H1 (cell line): ENCODE results near the gene HS6ST1. TPM values are rescaled to one million over a fixed set of nuclear protein-coding genes. Genes with fewer than 3 reads are reported as not detected.
"Not testable (repeated sequence)": the region's sequence is repeated elsewhere in the genome, so short reads cannot be mapped to it uniquely, and the experiment has no call there.

Source experiments
- CTCF ChIA-PET: fragments of 300-600 bp; sonication (Branson Sonifier 250); formaldehyde crosslinking; loops from one replicate; lab custom pipeline; 2021; ENCODE audit not compliant: partially characterized antibody; lab: Charles Lee
- POLR2A ChIA-PET: fragments of 300-600 bp; sonication (Branson Sonifier 250); formaldehyde crosslinking; loops from one replicate; lab custom pipeline; 2021; ENCODE audit warnings: inconsistent platforms; ENCODE audit not compliant: partially characterized antibody; lab: Charles Lee
- DNase-seq, 2 experiments: peaks; one replicate each; pipeline versions ENCODE4 v3.0.0 to v3.0.0-alpha.2; 2010 to 2022; ENCODE audit warnings: low spot score in 2 of 2, low read depth in 1 of 2, mixed read lengths in 1 of 2
- FAIRE-seq: peaks from 2 replicates; lab custom pipeline; 2011; peaks lifted over from hg19 to GRCh38; lab: Jason Lieb, UNC
- H2AFZ ChIP-seq: 2 replicates; pipeline ENCODE4 v1.8.1; 2012; ENCODE audit warnings: low read length, inconsistent platforms
- H2AK5ac ChIP-seq: 2 replicates; pipeline ENCODE4 v1.6.1; 2013; ENCODE audit warnings: low read depth, low read length
- H2BK120ac ChIP-seq: replicated peaks from 2 replicates; pipeline ENCODE3; 2013; ENCODE audit warnings: low read depth, low read length, inconsistent platforms
- H2BK12ac ChIP-seq: 2 replicates; pipeline ENCODE4 v1.6.1; 2013; ENCODE audit warnings: low read depth, low read length
- H2BK15ac ChIP-seq: 2 replicates; pipeline ENCODE4 v1.6.1; 2013; ENCODE audit warnings: low read length
- H2BK20ac ChIP-seq: 2 replicates; pipeline ENCODE4 v1.6.1; 2013; ENCODE audit warnings: low read length
- H2BK5ac ChIP-seq: 2 replicates; pipeline ENCODE4 v1.6.1; 2013; ENCODE audit warnings: low read depth, low read length
- H3K14ac ChIP-seq: 2 replicates; pipeline ENCODE4 v1.6.1; 2013; ENCODE audit warnings: inconsistent platforms; ENCODE audit not compliant: insufficient read length
- H3K18ac ChIP-seq: 2 replicates; pipeline ENCODE4 v1.6.1; 2013; ENCODE audit warnings: low read length; ENCODE audit errors: extremely low read depth
- H3K23ac ChIP-seq: 2 replicates; pipeline ENCODE4 v1.6.1; 2013; ENCODE audit warnings: inconsistent platforms; ENCODE audit not compliant: insufficient read length
- H3K23me2 ChIP-seq: 2 replicates; pipeline ENCODE4 v1.6.1; 2013; ENCODE audit warnings: low read depth, low read length
- H3K27ac ChIP-seq: 2 replicates; pipeline ENCODE4 v1.6.1; 2011; ENCODE audit warnings: low read depth, low read length, inconsistent platforms
- H3K27me3 ChIP-seq, 4 experiments: replicated peaks in 1 of 4; 1 replicate in 1 of 4; 2 replicates in 3 of 4; pipeline versions ENCODE4 v1.6.1 to v1.8.1; 2011 to 2013; ENCODE audit warnings: low read length in 3 of 4, mild to moderate bottlenecking in 3 of 4, inconsistent platforms in 2 of 4, mixed read lengths in 2 of 4, moderate library complexity in 1 of 4; ENCODE audit not compliant: control insufficient read depth in 3 of 4, insufficient read depth in 3 of 4; ENCODE audit errors: extremely low read depth in 1 of 4
- H3K36me3 ChIP-seq, 4 experiments: 2 replicates each; pipeline versions ENCODE4 v1.6.1 to v1.8.1; 2011 to 2013; ENCODE audit warnings: mild to moderate bottlenecking in 4 of 4, low read length in 3 of 4, moderate library complexity in 2 of 4, control low read depth in 1 of 4, inconsistent platforms in 1 of 4; ENCODE audit not compliant: insufficient read depth in 4 of 4, control insufficient read depth in 2 of 4
- H3K4ac ChIP-seq: replicated peaks from 2 replicates; pipeline ENCODE3; 2013; ENCODE audit warnings: low read length, low read depth, mixed read lengths, inconsistent platforms; ENCODE audit not compliant: insufficient read length
- H3K4me1 ChIP-seq, 4 experiments: replicated peaks in 1 of 4; 1 replicate in 1 of 4; 2 replicates in 3 of 4; pipeline versions ENCODE4 v1.6.1 to v1.8.1; 2011 to 2013; ENCODE audit warnings: low read length in 3 of 4, inconsistent platforms in 2 of 4, mixed read lengths in 1 of 4; ENCODE audit not compliant: insufficient read depth in 4 of 4, control insufficient read depth in 3 of 4
- H3K4me2 ChIP-seq, 2 experiments: 2 replicates each; pipeline versions ENCODE4 v1.6.1 to v1.8.1; 2011 to 2013; ENCODE audit warnings: low read depth in 2 of 2, low read length in 2 of 2, control low read depth in 1 of 2, inconsistent platforms in 1 of 2, mild to moderate bottlenecking in 1 of 2; ENCODE audit not compliant: insufficient read depth in 1 of 2
- H3K4me3 ChIP-seq, 4 experiments: fragments of 200-600, 300-600 bp in 1 of 4; sonication (generic), shearing (Covaris generic), sonication (Bioruptor Twin) in 1 of 4; 2 replicates each; pipeline versions ENCODE4 v1.5.1 to v1.8.1; 2011 to 2016; ENCODE audit warnings: low read length in 4 of 4, low read depth in 3 of 4, control low read depth in 2 of 4, inconsistent platforms in 2 of 4, mild to moderate bottlenecking in 2 of 4, mixed read lengths in 1 of 4, moderate library complexity in 1 of 4; ENCODE audit not compliant: insufficient read depth in 2 of 4; ENCODE audit errors: extremely low read depth in 1 of 4
- H3K56ac ChIP-seq: replicated peaks from 2 replicates; pipeline ENCODE3; 2013; ENCODE audit warnings: low read depth, mild to moderate bottlenecking, mixed read lengths, low read length, inconsistent platforms; ENCODE audit not compliant: insufficient read length
- H3K79me1 ChIP-seq: 2 replicates; pipeline ENCODE4 v1.6.1; 2013; ENCODE audit warnings: low read depth, low read length, control low read depth
- H3K79me2 ChIP-seq, 2 experiments: 2 replicates each; pipeline versions ENCODE4 v1.6.1 to v1.8.1; 2012 to 2013; ENCODE audit warnings: low read length in 2 of 2, mild to moderate bottlenecking in 2 of 2, inconsistent platforms in 1 of 2; ENCODE audit not compliant: insufficient read depth in 2 of 2, control insufficient read depth in 1 of 2
- H3K9ac ChIP-seq, 4 experiments: replicated peaks in 1 of 4; 1 replicate in 1 of 4; 2 replicates in 3 of 4; pipeline versions ENCODE4 v1.6.1 to v1.8.1; 2011 to 2013; ENCODE audit warnings: low read depth in 3 of 4, low read length in 3 of 4, control low read depth in 2 of 4, mild to moderate bottlenecking in 2 of 4, moderate library complexity in 2 of 4, inconsistent platforms in 1 of 4; ENCODE audit errors: extremely low read depth in 1 of 4
- H3K9me3 ChIP-seq, 2 experiments: 2 replicates each; pipeline versions ENCODE4 v1.6.1 to v1.8.1; 2012 to 2013; ENCODE audit warnings: mild to moderate bottlenecking in 2 of 2, moderate library complexity in 2 of 2, control low read depth in 1 of 2, inconsistent platforms in 1 of 2, low read depth in 1 of 2, low read length in 1 of 2, mixed read lengths in 1 of 2; ENCODE audit not compliant: insufficient read depth in 2 of 2
- H4K20me1 ChIP-seq, 2 experiments: replicated peaks in 1 of 2; 2 replicates each; pipeline versions ENCODE3 to v1.8.1; 2011 to 2013; ENCODE audit warnings: inconsistent platforms in 2 of 2, low read length in 2 of 2, mild to moderate bottlenecking in 1 of 2; ENCODE audit not compliant: insufficient read depth in 2 of 2, control insufficient read depth in 1 of 2
- H4K5ac ChIP-seq: 2 replicates; pipeline ENCODE4 v1.6.1; 2013; ENCODE audit warnings: low read length, low read depth, mixed read lengths, inconsistent platforms; ENCODE audit not compliant: insufficient read length
- H4K8ac ChIP-seq: 2 replicates; pipeline ENCODE4 v1.8.0; 2013; ENCODE audit warnings: mild to moderate bottlenecking, moderate library complexity, low read length, inconsistent platforms; ENCODE audit not compliant: insufficient read depth; ENCODE audit errors: extremely low read depth
- H4K91ac ChIP-seq: replicated peaks from 2 replicates; pipeline ENCODE3; 2013; ENCODE audit warnings: low read length, mixed read lengths, inconsistent platforms; ENCODE audit not compliant: insufficient read length
- WGBS, 2 experiments: shearing (Covaris generic) in 1 of 2; methylation state at CpG; one replicate each; pipeline versions ENCODE4 v1.1.6 to v1.1.7; 2013 to 2015; ENCODE audit warnings: low lambda C conversion rate in 2 of 2, mixed read lengths in 2 of 2, inconsistent platforms in 1 of 2, low coverage in 1 of 2, missing lambda C conversion rate in 1 of 2; ENCODE audit not compliant: insufficient replicate concordance in 2 of 2, insufficient coverage in 1 of 2, insufficient read length in 1 of 2; ENCODE audit errors: extremely low coverage in 1 of 2, missing lambda C conversion rate in 1 of 2; 5-methylcytosine and 5-hydroxymethylcytosine counted together
- polyA plus RNA-seq, 7 experiments: library from polyadenylated mRNA; depleted of rRNA in 3 of 7; stranded (reverse) in 5 of 7; unstranded in 2 of 7; fragments of >200 nt in 5 of 7; fragments of 200-250 nt in 2 of 7; gene quantifications; 1 replicate in 5 of 7; 2 replicates in 1 of 7; 4 replicates in 1 of 7; pipeline versions ENCODE4 v1.2.1 to v1.2.3, GENCODE V29; 2011 to 2013; ENCODE audit warnings: missing spikeins in 2 of 7, mixed read lengths in 2 of 7
- total RNA-seq: library from RNA; stranded (reverse); fragmentation: NEBNext Ultra II Directional; extraction: Animal tissue kit (Norgen Biotek cat#: 25700); gene quantifications from 2 replicates; pipeline ENCODE4 v1.2.1, GENCODE V29; 2021

HS6ST1 gene
- total and polyA plus RNA-seq, 2 of the 8 experiments (the other 6 are each of a cell fraction or from before 2014, with no cell fraction given): 37.4 to 74.6 TPM

- H3K36me3 ChIP-seq, H3K4me1 ChIP-seq, H3K27ac ChIP-seq, H4K91ac ChIP-seq, DNase-seq, H3K4me3 ChIP-seq, H3K9ac ChIP-seq, H4K20me1 ChIP-seq, H3K79me2 ChIP-seq, FAIRE-seq, H3K27me3 ChIP-seq, H3K4ac ChIP-seq, H3K56ac ChIP-seq, H3K4me2 ChIP-seq, H3K79me1 ChIP-seq, H3K23me2 ChIP-seq, H2AFZ ChIP-seq, H3K18ac ChIP-seq, H2BK15ac ChIP-seq, H3K14ac ChIP-seq, H3K23ac ChIP-seq, H2BK120ac ChIP-seq, H2AK5ac ChIP-seq, H2BK20ac ChIP-seq, H4K5ac ChIP-seq, H3K9me3 ChIP-seq, H4K8ac ChIP-seq, H2BK5ac ChIP-seq, H2BK12ac ChIP-seq: not testable (repeated sequence)
- WGBS, 2 experiments: 94% methylated on average over 6 of the region's 6 CpGs; no CpG with 5 or more reads in 1 of the 2 experiments
- CTCF ChIA-PET: interaction anchor here (0.6 to 1.4 kb wide), 5 partner anchors 16 to 467 kb away, joined by 3 to 8 read pairs (median 4); no protein-coding TSS in a partner anchor
- POLR2A ChIA-PET: interaction anchor here (1.0 kb wide), 1 partner anchor 66 kb away, joined by 3 read pairs; no protein-coding TSS in a partner anchor
These were observed 66.6 kb downstream of the HS6ST1 start for GRCh38 chr2:128252086-128252485.
